Measurements from ENCODE around the gene RUNX2.

DNA sequence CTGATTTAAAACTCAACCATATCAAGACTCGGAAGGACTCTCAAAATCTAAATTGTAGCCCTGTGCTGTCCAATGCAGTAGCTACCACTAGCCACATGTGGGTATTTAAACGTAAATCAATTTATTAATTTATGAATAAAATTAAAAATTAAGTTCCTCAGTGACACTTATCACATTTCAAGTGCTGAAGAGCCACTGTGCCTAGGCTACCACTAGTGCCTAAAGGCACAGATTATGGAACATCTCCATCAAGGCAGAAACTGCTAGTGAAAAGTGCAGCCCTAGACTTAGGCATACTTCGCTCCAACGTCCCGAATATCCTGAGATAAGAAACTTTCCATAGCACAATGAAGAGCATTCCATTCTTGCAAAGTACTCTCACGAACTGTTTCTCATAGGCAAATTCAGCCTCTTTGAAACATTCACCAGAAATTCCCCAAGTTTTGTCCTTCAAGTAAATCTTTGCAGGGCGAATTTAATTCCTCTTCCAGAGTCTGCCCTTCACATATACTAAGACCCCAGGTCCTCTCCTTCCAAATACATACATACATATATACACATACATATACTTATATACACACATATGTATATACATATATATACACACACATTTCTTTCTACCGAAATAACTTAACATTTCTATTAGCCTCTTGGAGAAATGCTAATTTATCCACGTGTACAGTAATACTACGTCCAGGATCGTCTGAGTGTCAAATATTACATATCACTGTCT lies 48.3 kb downstream of the RUNX2 start:
- TF ChIP-seq EZH2 (IDR thresholded peaks at IDR 0.05; ENCODE audit: insufficient read depth, poor library complexity, severe bottlenecking) (no peak), EZH2phosphoT487 (IDR thresholded peaks at IDR 0.05; ENCODE audit: insufficient read depth, low read depth) (no peak)
